ENCODE measurements around the gene KLHL11.
"Not testable (repeated sequence)": the region's sequence is repeated elsewhere in the genome, so short reads cannot be mapped to it uniquely, and the experiment has no call there.

The KLHL11 gene

DNA sequence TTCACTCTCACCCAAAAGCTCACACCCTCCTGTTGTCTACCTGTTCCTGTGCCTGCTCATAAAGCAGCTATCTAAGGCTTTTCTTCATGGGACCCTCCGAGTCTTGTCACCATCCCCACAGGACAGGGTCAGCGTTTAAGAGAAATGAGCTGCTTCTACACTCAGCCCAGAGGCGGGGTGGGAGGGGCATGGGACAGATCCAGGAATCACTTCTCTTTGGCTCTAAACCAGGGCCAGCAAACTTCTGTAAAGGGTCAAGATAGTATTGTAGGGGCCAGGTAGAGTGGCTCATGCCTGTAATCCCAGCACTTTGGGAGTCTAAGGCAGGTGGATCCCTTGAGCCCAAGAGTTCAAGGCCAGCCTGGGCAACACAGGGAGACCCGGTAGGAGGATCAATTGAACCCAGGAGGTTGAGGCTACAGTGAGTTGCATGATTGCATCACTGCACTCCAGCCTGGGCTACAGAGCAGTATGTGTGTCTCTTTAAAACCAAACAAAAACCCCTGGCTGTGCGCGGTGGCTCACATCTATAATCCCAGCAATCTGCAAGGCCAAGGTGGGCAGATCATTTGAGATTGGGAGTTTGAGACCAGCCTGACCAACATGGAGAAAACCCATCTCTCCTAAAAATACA is 23.2 kb upstream of the KLHL11 start:
- in situ Hi-C loops (cut with HindIII; ENCODE audit: low sequenced_read_pairs): no loop called here

DNA sequence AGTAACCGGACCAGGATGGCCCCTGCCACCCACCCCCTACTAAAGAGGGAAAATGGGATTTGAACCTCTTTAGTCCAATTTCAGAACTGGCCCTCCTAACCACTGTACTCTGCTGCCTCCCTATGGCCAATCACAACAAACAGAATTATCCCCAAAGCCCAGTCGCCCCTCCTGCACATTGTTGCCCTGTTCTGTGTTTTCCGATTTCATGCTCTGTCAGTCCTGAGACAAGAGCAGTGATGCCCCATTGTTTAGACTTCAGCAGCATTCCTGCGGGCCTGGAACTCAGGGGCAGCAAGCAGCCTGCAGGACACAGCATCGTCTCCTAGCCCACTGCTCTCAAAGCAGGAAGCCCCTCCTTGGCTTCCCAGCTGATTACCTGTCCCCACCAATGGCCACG is 20.5 kb upstream of the KLHL11 start:
- in situ Hi-C loops (cut with HindIII; ENCODE audit: low sequenced_read_pairs): no loop called here

DNA sequence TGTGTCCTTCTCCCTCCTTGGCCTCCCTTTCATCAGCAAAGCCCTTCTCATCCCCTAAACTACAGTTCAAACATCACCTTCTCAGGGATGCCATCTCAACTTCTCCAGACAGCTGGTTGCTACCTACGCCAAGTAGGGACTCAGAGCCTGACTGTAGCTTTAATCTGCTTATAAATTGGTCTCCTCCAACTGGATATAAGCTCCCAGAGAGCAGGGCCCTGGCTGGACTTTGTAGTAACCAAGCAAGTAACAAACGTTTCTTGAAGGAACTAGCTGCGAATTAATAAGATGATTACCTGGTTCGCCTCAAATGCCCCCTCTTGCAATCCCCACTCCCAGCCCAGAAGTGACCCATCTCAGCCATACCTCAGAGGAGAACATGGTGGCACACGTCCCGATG is 17.5 kb upstream of the KLHL11 start:
- in situ Hi-C loops (cut with HindIII; ENCODE audit: low sequenced_read_pairs): no loop called here

DNA sequence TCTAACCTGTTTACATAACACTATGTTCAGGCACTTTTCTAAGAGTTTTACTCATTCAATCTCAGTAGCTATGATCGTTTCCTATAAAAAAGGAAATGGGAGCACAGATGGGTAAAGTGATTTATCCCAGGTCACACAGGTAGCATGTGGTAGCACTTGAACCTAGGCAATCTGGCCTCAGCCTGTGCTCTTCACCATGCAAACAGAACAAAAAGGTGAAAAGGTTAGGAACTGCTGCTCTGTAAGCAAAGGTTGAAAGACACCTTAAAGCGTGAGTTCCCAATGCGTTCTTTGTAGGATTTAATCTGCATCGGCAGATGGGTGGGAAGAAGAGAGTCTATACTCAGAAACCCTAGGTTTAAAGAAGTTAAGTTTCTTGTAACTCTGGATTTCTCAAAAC is 14.9 kb upstream of the KLHL11 start:
- in situ Hi-C loops (cut with HindIII; ENCODE audit: low sequenced_read_pairs): no loop called here

DNA sequence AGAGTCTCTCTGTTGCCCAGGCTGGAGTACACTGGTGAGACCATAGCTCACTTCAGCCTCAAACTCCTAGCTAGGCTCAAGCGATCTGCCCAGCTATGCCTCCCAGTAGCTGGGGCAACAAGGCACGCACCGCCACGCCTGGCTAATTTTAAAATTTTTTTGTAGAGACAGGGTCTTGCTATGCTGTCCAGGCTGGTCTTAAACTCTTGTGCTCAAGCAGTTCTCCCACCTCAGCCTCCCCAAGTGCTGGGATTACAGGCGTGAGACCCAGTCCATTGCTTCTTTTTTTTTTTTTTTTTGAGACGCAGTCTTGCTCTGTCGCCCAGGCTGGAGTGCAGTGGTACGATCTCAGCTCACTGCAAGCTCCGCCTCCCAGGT is 9.1 kb upstream of the KLHL11 start:
- in situ Hi-C loops (cut with HindIII; ENCODE audit: low sequenced_read_pairs): not testable (repeated sequence)

DNA sequence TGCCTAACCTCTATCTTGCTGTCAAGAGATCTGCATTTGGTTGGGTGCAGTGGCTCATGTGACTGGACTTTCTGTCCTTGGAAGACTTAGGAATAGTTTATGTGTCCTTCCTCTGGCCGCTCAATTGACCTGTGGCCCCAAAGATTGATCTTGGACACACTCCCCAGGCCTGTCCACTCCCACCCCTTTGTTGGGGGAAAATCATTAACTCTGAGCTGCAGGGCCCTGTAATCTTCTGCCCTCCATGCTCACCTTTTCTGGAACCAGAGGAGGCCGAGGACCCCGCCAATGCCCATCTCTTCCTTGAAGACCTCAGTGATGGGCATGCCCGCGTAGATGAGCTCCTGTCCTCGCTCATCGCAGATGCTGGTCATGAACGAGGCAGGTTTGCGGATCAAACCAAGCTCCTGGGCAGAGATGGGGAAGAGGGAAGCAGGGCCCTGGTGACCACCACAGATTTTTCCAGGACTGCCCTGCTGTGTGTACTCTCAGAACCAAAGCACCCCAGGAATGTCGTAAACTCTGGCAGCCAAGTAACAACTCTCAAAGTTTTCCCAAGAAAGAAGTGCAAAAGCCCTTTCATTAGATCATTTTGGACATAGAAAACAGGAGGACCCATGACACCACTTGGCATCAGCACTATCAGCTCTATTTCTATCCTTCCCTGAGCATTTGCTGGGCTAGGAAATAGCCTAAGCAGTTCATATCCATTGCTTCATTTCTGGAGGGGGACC is 8.5 kb upstream of the KLHL11 start:
- in situ Hi-C loops (cut with HindIII; ENCODE audit: low sequenced_read_pairs): no loop called here

DNA sequence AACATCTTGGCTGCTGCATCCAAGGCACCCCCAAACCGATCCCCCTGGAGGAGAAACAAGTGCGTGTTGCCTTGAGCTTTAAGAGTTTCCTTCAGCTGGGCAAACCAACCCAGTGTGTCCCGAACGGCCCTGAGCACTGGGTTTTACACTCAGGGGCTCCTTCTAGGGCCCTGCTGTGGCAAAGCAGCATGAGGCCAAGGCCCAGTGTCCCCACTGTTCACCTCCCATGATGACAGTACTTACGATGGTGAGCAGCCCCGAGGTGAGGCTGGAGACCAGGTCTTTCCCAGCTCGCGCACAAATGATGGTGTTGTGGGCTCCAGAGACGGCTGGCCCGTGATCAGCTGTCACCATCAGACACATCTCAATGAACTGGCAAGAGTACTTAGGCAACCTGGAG is 6.6 kb upstream of the KLHL11 start:
- in situ Hi-C loops (cut with HindIII; ENCODE audit: low sequenced_read_pairs): no loop called here

DNA sequence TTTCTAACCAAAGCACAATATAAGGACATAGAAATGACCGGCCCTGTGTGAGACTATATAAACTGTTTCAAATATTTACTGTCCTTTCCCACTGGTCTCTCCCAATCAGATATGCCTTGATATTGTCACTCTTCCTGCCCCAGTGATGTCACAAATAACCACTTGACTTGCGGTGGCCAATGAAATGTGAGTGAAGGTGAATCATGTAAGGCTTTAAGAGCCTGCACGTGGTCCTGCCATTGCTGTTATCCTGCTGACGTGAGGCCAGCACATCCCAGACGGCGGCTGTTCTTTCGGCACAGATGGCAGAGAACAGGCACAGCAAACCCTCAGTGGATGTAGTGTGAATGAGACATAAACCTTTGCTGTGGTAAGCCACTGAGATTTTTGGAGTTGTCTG is 5.4 kb upstream of the KLHL11 start:
- in situ Hi-C loops (cut with HindIII; ENCODE audit: low sequenced_read_pairs): no loop called here

DNA sequence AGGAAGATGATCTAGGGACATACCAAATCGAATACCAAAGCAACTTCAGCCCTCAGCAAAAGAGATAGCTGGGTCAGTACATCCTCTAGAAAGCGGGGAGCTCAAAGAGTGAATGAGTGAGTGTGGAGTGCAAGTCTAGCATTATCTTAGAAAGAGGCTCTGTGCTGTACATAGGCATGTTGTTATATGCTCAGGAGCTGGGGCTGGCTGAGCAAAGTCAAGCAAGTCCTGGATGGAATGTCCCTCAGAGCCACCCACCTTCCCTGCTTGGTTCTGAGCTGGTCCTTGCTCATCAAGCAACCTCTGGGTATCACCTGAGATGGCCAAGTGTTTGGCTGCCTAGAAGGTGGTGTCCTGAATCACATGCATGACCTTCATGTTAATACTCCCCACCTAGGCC is 4.9 kb upstream of the KLHL11 start:
- in situ Hi-C loops (cut with HindIII; ENCODE audit: low sequenced_read_pairs): no loop called here

DNA sequence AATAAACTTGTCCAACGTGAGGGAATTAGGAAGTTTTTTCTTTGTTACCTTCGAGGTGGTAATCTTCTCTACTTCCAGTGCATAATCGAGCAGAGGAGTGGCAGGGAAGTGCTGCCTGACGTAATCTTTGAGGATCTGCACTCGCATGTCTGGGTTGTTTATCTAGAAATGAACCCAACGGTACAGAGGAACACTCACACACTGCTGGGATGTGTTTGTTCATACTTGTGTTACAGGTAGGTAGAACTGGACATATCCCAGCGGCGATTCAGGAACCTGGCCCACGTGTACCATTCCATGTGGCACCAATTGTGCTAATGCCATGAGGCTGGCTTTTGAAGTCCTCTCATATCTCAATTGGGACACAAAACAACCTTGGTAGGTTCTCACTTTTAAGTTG is 4.2 kb upstream of the KLHL11 start:
- in situ Hi-C loops (cut with HindIII; ENCODE audit: low sequenced_read_pairs): no loop called here

DNA sequence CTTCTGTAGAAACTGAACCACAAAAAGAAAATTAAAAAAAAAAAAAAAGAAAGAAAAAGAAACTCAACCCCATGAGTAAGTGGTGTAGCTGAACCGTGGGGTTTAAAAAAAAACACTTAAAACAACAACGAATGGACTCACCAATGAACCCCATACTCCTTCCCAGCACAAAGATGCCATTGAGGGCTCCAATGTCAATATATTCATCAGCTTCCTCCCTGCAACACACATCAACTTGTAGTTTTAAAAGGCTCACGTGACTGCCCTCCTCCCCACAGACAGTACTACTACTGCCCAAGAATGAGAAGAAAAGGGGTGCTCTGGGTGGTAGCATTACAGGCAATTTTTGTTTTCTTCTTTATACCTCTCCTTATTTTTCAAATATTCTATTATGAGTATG is 3.3 kb upstream of the KLHL11 start:
- in situ Hi-C loops (cut with HindIII; ENCODE audit: low sequenced_read_pairs): no loop called here

DNA sequence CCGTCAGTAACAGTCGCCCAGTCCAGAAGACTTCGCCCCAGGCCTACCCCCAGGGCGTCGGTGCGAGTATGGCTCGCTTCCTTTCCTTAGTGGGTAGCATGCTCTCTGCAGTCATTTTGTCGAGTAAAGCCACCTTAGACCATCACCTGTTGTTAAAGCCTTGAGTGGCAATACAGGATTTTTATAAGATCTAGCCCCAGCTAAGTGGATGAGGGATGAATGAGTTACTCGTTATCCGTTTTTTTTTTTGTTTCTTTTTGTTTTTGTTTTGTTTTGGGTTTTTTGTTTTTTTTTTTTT is 322 bp upstream of the KLHL11 start:
- in situ Hi-C loops (cut with HindIII; ENCODE audit: low sequenced_read_pairs): no loop called here

DNA sequence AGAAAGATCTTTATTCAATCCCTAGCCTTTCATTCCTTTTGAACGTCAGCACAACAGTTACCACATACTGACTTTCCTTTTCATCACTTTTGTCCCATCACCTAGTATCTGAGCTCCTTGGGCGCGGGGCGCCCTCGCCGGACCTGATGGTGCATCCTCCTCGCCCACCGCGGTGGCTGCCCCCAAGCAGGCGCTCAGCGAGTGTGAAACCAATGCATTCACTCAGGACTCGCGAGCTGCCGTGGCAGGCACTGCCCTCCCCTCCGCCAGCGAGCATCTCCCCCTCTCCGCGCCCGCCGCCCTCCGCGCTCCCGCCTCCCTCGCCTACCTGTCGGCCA is 756 bp downstream of the KLHL11 start:
- in situ Hi-C loops (cut with HindIII; ENCODE audit: low sequenced_read_pairs): no loop called here

DNA sequence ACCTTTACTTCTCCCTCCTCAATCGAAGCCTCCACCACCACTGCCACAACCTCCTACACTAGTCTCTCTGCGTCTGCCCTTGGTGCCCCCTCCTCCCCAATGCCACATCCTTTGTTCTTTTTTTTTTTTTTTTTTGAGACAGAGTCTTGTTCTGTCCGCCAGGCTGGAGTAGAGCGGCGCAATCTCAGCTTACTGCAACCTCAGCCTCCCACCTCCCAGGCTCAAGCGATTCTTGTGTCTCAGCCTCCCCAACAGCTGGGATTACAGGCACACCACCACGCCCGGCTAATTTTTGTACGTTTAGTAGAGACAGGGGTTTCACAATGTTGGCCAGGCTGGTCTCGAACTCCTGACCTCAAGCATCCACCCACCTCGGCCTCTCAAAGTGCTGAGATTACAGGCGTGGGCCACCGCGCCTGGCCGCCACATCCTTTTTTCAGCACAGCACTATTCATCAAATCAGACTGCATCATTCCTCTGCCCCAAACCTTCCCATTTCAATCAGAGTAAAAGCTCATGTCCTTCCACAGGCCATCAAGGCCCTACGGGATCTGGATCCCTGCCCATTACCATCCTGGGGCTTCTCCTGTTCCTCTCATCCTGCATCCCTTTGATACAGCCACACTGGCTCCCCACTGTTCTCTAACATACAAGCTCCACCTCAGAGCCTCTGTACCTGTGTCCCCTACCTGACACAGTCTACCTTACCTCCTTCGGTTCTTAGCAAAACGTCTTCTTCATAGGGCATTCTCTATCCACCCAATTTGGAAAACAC is 2.0 kb downstream of the KLHL11 start:
- in situ Hi-C loops (cut with HindIII; ENCODE audit: low sequenced_read_pairs): no loop called here

DNA sequence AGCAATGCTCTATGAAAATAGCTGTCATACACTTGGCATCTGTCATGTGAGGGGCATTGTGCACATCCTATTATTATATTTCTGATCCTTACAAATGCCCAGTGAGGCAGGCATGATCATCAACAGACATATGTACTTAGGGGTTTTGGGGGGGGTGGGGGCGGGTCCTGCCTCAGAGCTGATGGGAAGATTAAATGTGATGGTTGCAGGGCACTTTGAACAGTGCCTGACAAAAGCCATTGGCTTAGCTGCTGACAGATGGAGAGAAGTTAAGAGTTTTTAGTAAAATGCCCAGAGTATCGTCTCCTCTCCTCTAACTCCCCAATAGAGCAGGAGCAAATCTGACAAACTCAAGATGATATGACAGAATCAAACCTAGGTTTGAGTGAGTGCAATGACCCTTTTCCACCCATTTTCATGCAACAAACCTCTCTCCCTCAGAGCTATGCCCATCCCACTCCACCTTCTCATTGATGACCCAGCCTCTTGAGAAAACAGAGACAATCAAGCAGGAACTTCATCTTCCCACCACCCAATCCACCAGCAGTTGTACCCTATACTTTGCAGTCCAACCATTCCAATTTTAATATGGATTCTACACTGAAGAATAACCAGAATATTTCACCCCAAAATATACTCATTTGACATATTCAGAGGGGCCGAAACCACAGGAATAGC is 4.8 kb downstream of the KLHL11 start:
- in situ Hi-C loops (cut with HindIII; ENCODE audit: low sequenced_read_pairs): no loop called here

DNA sequence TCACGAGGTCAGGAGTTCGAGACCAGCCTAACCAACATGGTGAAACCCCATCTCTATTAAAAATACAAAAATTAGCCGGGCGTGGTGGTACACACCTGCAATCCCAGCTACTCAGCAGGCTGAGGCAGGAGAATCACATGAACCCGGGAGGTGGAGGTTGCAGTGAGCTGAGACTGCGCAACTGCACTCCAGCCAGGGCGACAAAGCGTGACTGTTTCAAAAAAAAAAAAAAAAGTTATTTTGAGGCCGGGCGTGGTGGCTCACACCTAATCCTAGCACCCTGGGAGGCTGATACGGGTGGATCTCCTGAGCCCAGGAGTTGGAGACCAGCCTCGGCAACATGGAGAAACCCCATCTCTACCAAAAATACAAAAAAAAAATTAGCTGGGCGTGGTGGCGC is 13.8 kb downstream of the KLHL11 start:
- in situ Hi-C loops (cut with HindIII; ENCODE audit: low sequenced_read_pairs): not testable (repeated sequence)

DNA sequence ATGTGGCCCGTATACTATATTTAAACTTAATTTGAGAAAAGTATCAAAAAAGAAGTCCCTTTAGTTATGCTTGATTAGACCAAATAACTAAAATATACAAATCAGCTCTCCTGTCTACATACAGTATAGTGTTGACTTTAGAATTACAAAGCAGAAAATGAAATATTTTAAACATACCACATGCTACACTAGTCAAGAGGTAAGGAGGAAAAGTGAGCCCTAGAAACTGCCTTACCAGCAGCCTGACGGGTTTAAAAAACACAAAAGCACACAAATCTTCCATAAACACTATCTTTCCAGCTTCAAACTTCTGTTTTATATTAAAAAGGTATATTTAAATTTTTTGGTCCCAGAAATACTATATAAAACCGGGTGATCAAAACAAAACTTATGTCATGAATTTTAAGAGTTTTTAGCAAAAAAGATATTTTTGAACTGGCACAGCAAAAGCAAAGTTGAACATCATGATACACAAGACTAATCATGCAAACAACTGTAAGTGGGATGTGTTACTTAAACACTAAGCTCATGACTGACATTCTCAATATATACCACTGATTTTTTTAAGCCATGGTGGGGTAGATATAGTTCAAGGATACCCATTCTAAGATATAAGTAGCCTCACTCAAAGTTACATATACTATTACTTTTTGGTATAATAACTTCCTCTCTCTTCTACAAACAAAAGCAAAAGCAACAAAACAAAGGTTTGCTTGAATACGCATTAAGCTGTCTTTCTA is 15.8 kb downstream of the KLHL11 start:
- in situ Hi-C loops (cut with HindIII; ENCODE audit: low sequenced_read_pairs): no loop called here

DNA sequence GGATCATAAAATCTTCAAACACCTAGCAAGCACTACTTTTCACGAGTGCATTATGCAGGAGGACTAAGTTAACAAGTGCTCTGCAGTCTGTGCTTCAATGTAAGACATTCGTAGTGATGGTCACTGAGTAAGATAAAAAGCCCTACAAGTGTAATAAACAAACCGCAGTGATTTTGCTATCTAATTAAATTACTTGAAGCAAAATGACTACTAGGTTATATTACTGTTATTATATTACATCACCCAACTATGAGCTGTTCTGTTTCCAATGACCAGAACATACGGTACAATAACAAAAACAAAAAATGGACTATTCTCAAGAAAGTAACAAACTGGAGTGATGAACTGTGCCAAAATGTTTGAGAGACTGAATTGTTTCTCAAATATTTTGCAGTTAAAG is 16.4 kb downstream of the KLHL11 start:
- in situ Hi-C loops (cut with HindIII; ENCODE audit: low sequenced_read_pairs): no loop called here

DNA sequence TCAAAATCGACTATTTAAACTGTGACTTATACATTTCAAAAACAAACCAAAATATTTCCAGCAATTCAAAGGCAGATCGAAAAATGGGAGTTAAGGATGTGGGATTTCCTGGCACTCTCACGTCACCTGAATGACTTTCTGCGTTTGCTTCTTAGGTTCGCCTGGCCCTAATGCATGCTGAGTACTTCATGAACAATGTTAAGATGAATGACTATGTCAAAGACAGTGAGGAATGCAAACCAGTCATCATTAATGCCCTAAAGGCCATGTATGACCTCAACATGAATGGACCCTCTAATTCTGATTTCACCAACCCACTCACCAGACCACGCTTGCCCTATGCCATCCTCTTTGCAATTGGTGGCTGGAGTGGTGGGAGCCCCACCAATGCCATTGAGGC is 20.3 kb downstream of the KLHL11 start:
- in situ Hi-C loops (cut with HindIII; ENCODE audit: low sequenced_read_pairs): no loop called here

DNA sequence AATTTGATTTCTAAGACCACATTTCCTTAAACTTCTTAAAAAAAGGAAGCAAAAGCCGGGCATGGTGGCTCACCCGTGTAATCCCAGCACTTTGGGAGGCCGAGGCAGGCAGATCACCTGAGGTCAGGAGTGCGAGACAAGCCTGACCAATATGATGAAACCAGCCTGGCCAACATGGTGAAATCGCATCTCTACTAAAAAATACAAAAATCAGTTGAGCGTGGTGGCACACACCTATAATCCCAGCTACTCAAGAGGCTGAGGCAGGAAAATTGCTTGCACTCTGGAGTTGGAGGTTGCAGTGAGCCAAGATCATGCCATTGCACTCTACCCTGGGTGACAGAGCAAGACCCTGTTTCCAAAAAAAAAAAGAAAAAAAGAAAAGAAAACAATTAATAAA is 24.4 kb downstream of the KLHL11 start:
- in situ Hi-C loops (cut with HindIII; ENCODE audit: low sequenced_read_pairs): not testable (repeated sequence)

DNA sequence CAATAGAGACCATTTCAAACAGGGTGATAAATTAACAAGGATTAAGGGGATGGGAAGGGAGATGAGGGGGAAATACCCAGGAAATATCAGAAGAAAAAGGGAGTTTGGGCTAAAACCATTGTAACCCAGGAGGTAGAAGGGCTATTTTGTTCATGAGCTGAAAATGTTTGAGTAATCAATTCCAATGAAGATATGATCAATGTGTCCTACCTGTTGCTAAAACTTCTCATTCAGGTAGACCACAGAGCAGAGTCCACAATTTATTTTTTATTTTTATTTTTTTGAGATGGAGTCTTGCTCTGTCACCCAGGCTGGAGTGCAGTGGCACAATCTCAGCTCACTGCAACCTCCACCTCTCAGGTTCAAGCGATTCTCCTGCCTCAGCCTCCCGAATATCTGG is 25.8 kb downstream of the KLHL11 start:
- in situ Hi-C loops (cut with HindIII; ENCODE audit: low sequenced_read_pairs): not testable (repeated sequence)

Measured in DLD1 (cell line).